PC-3 (cell line): ENCODE measurements around the gene PTPN1. TPM values are rescaled to one million over a fixed set of nuclear protein-coding genes. Genes with fewer than 3 reads are reported as not detected.

Experiments
- ATAC-seq: fragments of 200-7000 bp; cut with Tn5 transposase; 2 replicates; pipeline ENCODE4 v1.9.1; 2020; ENCODE audit warnings: mild to moderate bottlenecking, moderate library complexity
- BruUV-seq: library from RNA; stranded (reverse); fragments of 400-500 nt; replicated peaks from 2 replicates; lab custom pipeline; 2021; lab: Mats Ljungman, UMichigan
- CTCF ChIA-PET: fragments of 300-600 bp; sonication (Branson Sonifier 250); formaldehyde crosslinking; loops from one replicate; lab custom pipeline; 2022; ENCODE audit warnings: antibody characterized with exemption; lab: Charles Lee
- POLR2A ChIA-PET: fragments of 300-600 bp; sonication (Branson Sonifier 250); formaldehyde crosslinking; loops from one replicate; lab custom pipeline; 2022; ENCODE audit warnings: antibody characterized with exemption; ENCODE audit not compliant: unreplicated experiment; lab: Charles Lee
- DNase-seq: peaks from one replicate; pipeline ENCODE4 v3.0.0-alpha.2; 2015
- H2AFZ ChIP-seq: fragments of 300-600 bp; sonication (generic); 2 replicates; pipeline ENCODE4 v1.6.0; 2016; ENCODE audit warnings: antibody characterized with exemption, low read length
- H3F3A ChIP-seq: fragments of 300-600 bp; sonication (generic); one replicate; pipeline ENCODE4 v1.6.0; 2017; ENCODE audit warnings: antibody characterized with exemption, low read length, control low read depth, mild to moderate bottlenecking; ENCODE audit not compliant: unreplicated experiment
- H3K27ac ChIP-seq: fragments of 300-600 bp; sonication (generic); 2 replicates; pipeline ENCODE4 v1.5.1; 2016; ENCODE audit warnings: mild to moderate bottlenecking, low read length
- H3K27me3 ChIP-seq: fragments of 300-600 bp; sonication (generic); 2 replicates; pipeline ENCODE4 v1.6.1; 2016; ENCODE audit warnings: low read length, mixed read lengths
- H3K36me3 ChIP-seq: fragments of 300-600 bp; sonication (generic); 2 replicates; pipeline ENCODE4 v1.6.1; 2016; ENCODE audit warnings: low read depth, mixed run types, low read length, mixed read lengths
- H3K4me1 ChIP-seq: fragments of 300-600 bp; sonication (generic); 2 replicates; pipeline ENCODE4 v1.5.1; 2016; ENCODE audit warnings: low read length; ENCODE audit not compliant: insufficient read depth
- H3K4me2 ChIP-seq: fragments of 300-600 bp; sonication (generic); 2 replicates; pipeline ENCODE4 v1.6.0; 2016; ENCODE audit warnings: low read length
- H3K4me3 ChIP-seq: fragments of 300-600 bp; sonication (generic); 2 replicates; pipeline ENCODE4 v1.5.1; 2016; ENCODE audit warnings: mild to moderate bottlenecking, low read length, mixed read lengths
- H3K79me2 ChIP-seq: fragments of 300-600 bp; sonication (generic); 2 replicates; pipeline ENCODE4 v1.6.1; 2017; ENCODE audit warnings: low read length, mixed read lengths
- H3K9ac ChIP-seq: fragments of 300-600 bp; sonication (generic); 2 replicates; pipeline ENCODE4 v1.6.0; 2016; ENCODE audit warnings: mild to moderate bottlenecking, low read length
- H3K9me2 ChIP-seq: fragments of 300-600 bp; sonication (generic); replicated peaks from 2 replicates; pipeline ENCODE4 v1.6.1; 2016; ENCODE audit warnings: mixed run types, low read length, mixed read lengths
- H3K9me3 ChIP-seq: fragments of 300-600 bp; sonication (generic); 2 replicates; pipeline ENCODE4 v1.6.1; 2016; ENCODE audit warnings: low read length, mixed read lengths
- H4K20me1 ChIP-seq: fragments of 300-600 bp; sonication (generic); 2 replicates; pipeline ENCODE4 v1.6.1; 2016; ENCODE audit warnings: low read length, mixed read lengths
- CTCF ChIP-seq: fragments of 300-600 bp; sonication (generic); conservative IDR thresholded peaks from 2 replicates; pipeline ENCODE4 v1.5.1; 2017; ENCODE audit warnings: antibody characterized with exemption, low read depth, mild to moderate bottlenecking, low read length
- EZH2 ChIP-seq: fragments of 300-600 bp; sonication (generic); IDR thresholded peaks from one replicate; pipeline ENCODE4 v1.6.1; 2017; ENCODE audit warnings: antibody characterized with exemption, mild to moderate bottlenecking, low read length; ENCODE audit not compliant: unreplicated experiment
- EZH2phosphoT487 ChIP-seq: fragments of 300-600 bp; sonication (generic); IDR thresholded peaks from 2 replicates; pipeline ENCODE4 v1.6.1; 2018; ENCODE audit warnings: mild to moderate bottlenecking, antibody characterized with exemption, low read length, borderline replicate concordance
- intact Hi-C: fragments of 100-400 bp; cut with micrococcal nuclease; formaldehyde crosslinking; loops from 2 replicates; pipeline ENCODE4 v1.9.0; 2023
- total RNA-seq: library from RNA; depleted of rRNA; stranded (reverse); fragments of >200 nt; gene quantifications from 2 replicates; pipeline ENCODE4 v1.2.3, GENCODE V29; 2014

PTPN1 gene
- total RNA-seq, 1 experiment from 2014 or later, result 47.7 TPM

- POLR2A ChIA-PET, result interaction anchor here (0.6 kb wide), 1 partner anchor 227 kb away, joined by 3 read pairs; no protein-coding TSS in a partner anchor
- Histone ChIP-seq H3K9ac (no peak overlapping the region), H4K20me1 (no peaks in the 10 kb centered on the region), H3K4me1 (peaks cover 14% of the 10 kb centered on the region), H3K9me3 (no peaks in the 10 kb centered on the region), H3K9me2 (no peaks in the 10 kb centered on the region), H3K4me3 (no peak overlapping the region), H2AFZ (no peak overlapping the region), H3K36me3 (no peaks in the 10 kb centered on the region), H3K79me2 (no peaks in the 10 kb centered on the region), H3K4me2 (no peak overlapping the region), H3K27ac (no peak overlapping the region), H3K27me3 (no peaks in the 10 kb centered on the region), H3F3A (no peaks in the 10 kb centered on the region)
- no TSS peak for BruUV-seq
- DNase-seq (no peak), ATAC-seq (no peak)
- CTCF ChIA-PET, result no interaction called here
- intact Hi-C loops, result no loop called here
- TF ChIP-seq EZH2phosphoT487, result no peak
- TF ChIP-seq CTCF, result no peak
- no peak for TF ChIP-seq EZH2
Observed at GRCh38 chr20:50491168-50491567, 19.0 kb upstream of the PTPN1 start.

GRCh38 chr20:50491926-50492634 is 18.1 kb upstream of the PTPN1 start:
- ATAC-seq (no peak), DNase-seq (no peak)
- H3K9me2 ChIP-seq, result no peaks in the 10 kb centered on the region
- no peak overlapping the region for H3K9ac ChIP-seq
- TF ChIP-seq CTCF (no peak), EZH2phosphoT487 (no peak), EZH2 (no peak)
- H3K27me3 ChIP-seq, result no peaks in the 10 kb centered on the region
- no peaks in the 10 kb centered on the region for H4K20me1 ChIP-seq
- no peaks in the 10 kb centered on the region for H3K79me2 ChIP-seq
- peaks cover 21% of the 10 kb centered on the region for H3K4me1 ChIP-seq
- intact Hi-C loops, result no loop called here
- ChIA-PET POLR2A (no interaction called here), CTCF (interaction anchor here (0.6 to 0.7 kb wide), 2 partner anchors 81 to 310 kb away, joined by 3 to 8 read pairs; no protein-coding TSS in a partner anchor)
- H3K36me3 ChIP-seq, result no peaks in the 10 kb centered on the region
- no peak overlapping the region for H2AFZ ChIP-seq
- no peak overlapping the region for H3K4me3 ChIP-seq
- no peak overlapping the region for H3K27ac ChIP-seq
- H3K9me3 ChIP-seq, result no peaks in the 10 kb centered on the region
- no peaks in the 10 kb centered on the region for H3F3A ChIP-seq
- no TSS peak for BruUV-seq
- H3K4me2 ChIP-seq, result no peak overlapping the region

- no peaks in the 10 kb centered on the region for H3K27me3 ChIP-seq
- H3K4me3 ChIP-seq, result no peak overlapping the region
- H3K79me2 ChIP-seq, result no peaks in the 10 kb centered on the region
- no peaks in the 10 kb centered on the region for H3F3A ChIP-seq
- no peaks in the 10 kb centered on the region for H3K9me2 ChIP-seq
- no peak overlapping the region for H3K27ac ChIP-seq
- BruUV-seq, result no TSS peak
- ATAC-seq, result no peak
- H3K9me3 ChIP-seq, result no peaks in the 10 kb centered on the region
- H2AFZ ChIP-seq, result no peak overlapping the region
- no peaks in the 10 kb centered on the region for H3K36me3 ChIP-seq
- CTCF ChIA-PET, result no interaction called here
- no peaks in the 10 kb centered on the region for H4K20me1 ChIP-seq
- no peak for TF ChIP-seq CTCF
- no peak for TF ChIP-seq EZH2phosphoT487
- TF ChIP-seq EZH2, result no peak
- no peak overlapping the region for H3K4me2 ChIP-seq
- no peak for DNase-seq
- POLR2A ChIA-PET, result no interaction called here
- H3K9ac ChIP-seq, result no peak overlapping the region
- intact Hi-C loops, result no loop called here
- peaks cover 23% of the 10 kb centered on the region for H3K4me1 ChIP-seq
Observed at GRCh38 chr20:50493881-50494253, 16.3 kb upstream of the PTPN1 start.
